Fibroblast of mammary gland (primary cell): ENCODE results near the gene TCTN2.

Experiments
- DNase-seq: peaks from one replicate; pipeline ENCODE4 v3.0.0-alpha.2; 2010; ENCODE audit warnings: low read depth
- H3K4me3 ChIP-seq: 2 replicates; pipeline ENCODE4 v1.5.1; 2011; ENCODE audit warnings: low read depth, mild to moderate bottlenecking, low read length, moderate library complexity; ENCODE audit not compliant: control insufficient read depth
- CTCF ChIP-seq: conservative IDR thresholded peaks from 2 replicates; pipeline ENCODE4 v1.5.1; 2011; ENCODE audit warnings: low read depth, low read length, inconsistent platforms; ENCODE audit not compliant: control insufficient read depth, insufficient read depth

The TCTN2 gene

DNA sequence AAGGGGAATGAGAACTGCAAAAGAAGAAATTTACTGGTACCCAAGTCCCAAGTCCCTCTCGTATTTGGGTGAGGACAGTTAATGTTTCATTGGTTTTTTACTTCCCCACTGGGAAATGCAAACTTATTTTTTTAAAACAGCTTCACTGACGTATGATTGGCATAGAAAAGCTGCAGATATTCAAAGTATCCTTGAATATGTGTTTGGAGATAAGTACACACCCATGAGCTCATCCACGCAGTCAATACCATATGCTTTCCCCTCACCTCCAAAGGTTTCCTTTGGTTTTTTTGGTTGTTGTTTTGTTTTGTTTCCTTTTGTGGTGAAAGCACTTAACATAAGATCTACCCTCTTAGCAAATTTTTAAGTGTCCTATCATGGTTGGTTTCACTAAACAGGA is 13.1 kb downstream of the TCTN2 start:
- TF ChIP-seq CTCF, result no peak
- DNase-seq, result no peak
- no peak overlapping the region for H3K4me3 ChIP-seq

DNA sequence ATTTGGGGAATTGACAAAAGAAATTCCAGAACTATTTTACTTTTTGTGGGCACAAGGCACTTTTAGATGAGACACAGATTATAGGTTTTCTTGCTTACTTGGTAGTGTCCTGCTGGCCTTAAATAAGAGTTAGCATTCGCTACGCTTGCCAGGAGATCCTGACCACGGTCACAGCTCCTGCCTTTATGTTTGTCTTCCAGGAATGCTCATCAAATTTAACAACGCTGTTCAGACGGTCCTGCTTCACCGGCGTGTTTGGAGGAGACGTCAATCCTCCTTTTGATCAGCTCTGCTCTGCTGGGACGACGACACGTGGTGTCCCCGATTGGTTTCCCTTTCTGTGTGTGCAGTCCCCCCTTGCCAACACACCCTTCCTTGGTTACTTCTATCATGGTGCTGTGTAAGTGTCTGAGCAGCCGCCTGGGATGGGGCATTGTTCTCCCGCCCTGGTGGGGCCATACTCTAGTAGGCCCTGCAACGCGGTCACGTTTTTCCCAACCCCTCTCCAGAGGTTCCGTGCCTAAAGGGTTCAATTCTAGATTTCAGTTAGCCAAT is 15.8 kb downstream of the TCTN2 start:
- no peak for TF ChIP-seq CTCF
- H3K4me3 ChIP-seq, result no peak overlapping the region
- DNase-seq, result no peak

DNA sequence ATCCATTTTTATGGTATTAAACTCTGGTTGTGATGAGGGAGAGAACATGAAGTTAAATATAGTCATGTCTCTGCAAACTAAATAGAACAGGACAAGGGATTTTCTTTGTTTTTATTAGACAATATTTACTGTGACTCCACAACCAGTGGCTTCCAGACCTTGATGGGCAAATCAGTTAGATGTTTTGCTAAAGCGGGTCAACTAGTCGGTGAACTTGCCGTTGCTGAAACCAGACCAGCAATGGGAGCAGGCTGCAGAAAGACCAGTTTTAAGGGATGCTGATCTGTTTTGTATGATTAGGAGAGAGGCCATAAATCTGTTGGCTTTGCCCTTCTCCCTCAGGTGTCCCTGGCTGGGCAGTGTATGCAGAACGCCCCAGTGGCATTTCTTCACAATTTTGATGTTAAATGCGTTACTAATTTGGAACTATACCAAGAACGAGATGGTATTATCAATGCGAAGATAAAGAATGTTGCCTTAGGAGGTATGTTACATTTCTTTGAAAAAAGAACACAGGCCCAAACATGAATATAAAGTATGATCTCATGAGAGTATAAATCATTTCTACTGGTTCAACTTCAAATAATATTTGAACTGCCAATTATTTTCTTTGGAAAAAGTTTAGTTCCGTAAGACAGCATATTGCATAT is 19.4 kb downstream of the TCTN2 start:
- H3K4me3 ChIP-seq, result no peak overlapping the region
- TF ChIP-seq CTCF, result no peak
- DNase-seq, result no peak

GRCh38 chr12:123696207-123696606 is 25.3 kb downstream of the TCTN2 start:
- no peak for DNase-seq
- H3K4me3 ChIP-seq, result no peak overlapping the region
- no peak for TF ChIP-seq CTCF

GRCh38 chr12:123696646-123697045 is 25.7 kb downstream of the TCTN2 start:
- TF ChIP-seq CTCF, result no peak
- no peak overlapping the region for H3K4me3 ChIP-seq
- DNase-seq, result no peak

DNA sequence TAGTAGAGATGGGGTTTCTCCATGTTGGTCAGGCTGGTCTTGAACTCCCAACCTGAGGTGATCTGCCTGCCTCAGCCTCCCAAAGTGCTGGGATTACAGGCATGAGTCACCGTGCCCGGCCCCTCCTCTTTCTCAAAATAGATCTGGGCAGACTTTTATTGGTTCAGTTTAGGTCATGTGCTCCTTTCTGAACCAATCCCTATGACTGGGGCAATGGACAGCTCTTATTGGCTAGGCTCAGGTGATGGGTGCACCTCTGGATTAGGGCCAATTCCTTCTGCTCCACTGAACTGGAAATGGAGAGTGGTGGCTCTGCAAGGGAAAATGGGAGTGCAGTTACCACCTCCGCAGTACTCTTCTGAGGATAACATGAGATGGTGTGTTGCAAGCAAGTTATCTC is 35.0 kb downstream of the TCTN2 start:
- TF ChIP-seq CTCF, result no peak
- DNase-seq, result peak; percentile 39
- H3K4me3 ChIP-seq, result no peak overlapping the region

DNA sequence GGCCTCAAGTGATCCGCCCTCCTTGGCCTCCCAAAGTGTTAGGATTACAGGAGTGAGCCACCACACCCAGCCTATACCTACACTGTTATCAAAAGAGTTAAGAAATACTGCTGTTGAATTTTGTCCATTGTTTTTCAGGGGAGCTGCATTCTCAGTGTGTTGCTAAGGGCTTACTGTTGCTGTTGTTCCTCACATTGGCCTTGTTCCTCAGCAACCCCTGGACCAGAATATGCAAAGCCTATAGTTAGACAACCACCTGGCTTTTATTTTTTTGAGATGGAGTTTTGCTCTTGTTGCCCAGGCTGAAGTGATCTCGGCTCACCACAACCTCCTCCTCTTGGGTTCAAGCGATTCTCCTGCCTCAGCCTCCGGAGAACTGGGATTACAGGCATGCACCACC is 36.6 kb downstream of the TCTN2 start:
- DNase-seq, result no peak

More for the DNA sequence above, 36.6 kb downstream of the TCTN2 start:
- no peak for TF ChIP-seq CTCF
- no peak overlapping the region for H3K4me3 ChIP-seq
